H9 (cell line): Measurements from ENCODE around the gene ADAMTSL3. TPM values are rescaled to one million over a fixed set of nuclear protein-coding genes. Genes with fewer than 3 reads are reported as not detected.

Experiments
- DNase-seq: peaks from one replicate; pipeline ENCODE4 v3.0.0-alpha.2; 2017
- H2AFZ ChIP-seq: one replicate; pipeline ENCODE4 v1.6.1; 2013; ENCODE audit warnings: mild to moderate bottlenecking, low read length, control low read depth, moderate library complexity
- H2AK5ac ChIP-seq: 2 replicates; pipeline ENCODE4 v1.6.1; 2013; ENCODE audit warnings: low read length, control low read depth, mixed read lengths; ENCODE audit not compliant: insufficient read length
- H2BK120ac ChIP-seq: one replicate; pipeline ENCODE4 v1.6.1; 2013; ENCODE audit warnings: low read depth, mild to moderate bottlenecking, low read length, control low read depth, inconsistent platforms; ENCODE audit not compliant: poor library complexity, severe bottlenecking
- H2BK12ac ChIP-seq: 2 replicates; pipeline ENCODE4 v1.6.1; 2013; ENCODE audit warnings: low read length, control low read depth, mixed read lengths, low read depth; ENCODE audit not compliant: insufficient read length
- H2BK15ac ChIP-seq: 2 replicates; pipeline ENCODE4 v1.6.1; 2013; ENCODE audit warnings: low read depth, low read length, control low read depth
- H2BK20ac ChIP-seq: one replicate; pipeline ENCODE4 v1.6.1; 2013; ENCODE audit warnings: low read depth, mild to moderate bottlenecking, low read length, control low read depth, inconsistent platforms; ENCODE audit not compliant: poor library complexity, severe bottlenecking
- H2BK5ac ChIP-seq: 2 replicates; pipeline ENCODE4 v1.6.1; 2013; ENCODE audit warnings: low read length, control low read depth, mixed read lengths; ENCODE audit not compliant: insufficient read length
- H3K14ac ChIP-seq: 2 replicates; pipeline ENCODE4 v1.6.1; 2013; ENCODE audit warnings: low read length, control low read depth; ENCODE audit not compliant: insufficient read depth
- H3K18ac ChIP-seq: 2 replicates; pipeline ENCODE4 v1.6.1; 2013; ENCODE audit warnings: low read depth, mild to moderate bottlenecking, mixed read lengths, low read length, control low read depth; ENCODE audit not compliant: insufficient read length
- H3K23ac ChIP-seq: 2 replicates; pipeline ENCODE4 v1.6.1; 2013; ENCODE audit warnings: low read length, control low read depth, mixed read lengths, low read depth; ENCODE audit not compliant: insufficient read length
- H3K23me2 ChIP-seq: 2 replicates; pipeline ENCODE4 v1.6.1; 2013; ENCODE audit warnings: low read depth, mild to moderate bottlenecking, mixed read lengths, low read length, control low read depth; ENCODE audit not compliant: insufficient read length, poor library complexity, severe bottlenecking
- H3K27ac ChIP-seq: 2 replicates; pipeline ENCODE4 v1.5.1; 2013; ENCODE audit warnings: low read length, control low read depth, mixed read lengths, low read depth; ENCODE audit not compliant: insufficient read length
- H3K27me3 ChIP-seq: 2 replicates; pipeline ENCODE4 v1.6.1; 2013; ENCODE audit warnings: low read length, control low read depth, inconsistent platforms; ENCODE audit not compliant: insufficient read depth
- H3K4ac ChIP-seq: 2 replicates; pipeline ENCODE4 v1.6.1; 2013; ENCODE audit warnings: low read depth, mild to moderate bottlenecking, control low read depth, inconsistent platforms, low read length, moderate library complexity
- H3K4me1 ChIP-seq: 2 replicates; pipeline ENCODE4 v1.6.1; 2013; ENCODE audit warnings: low read length, control low read depth, inconsistent platforms; ENCODE audit not compliant: insufficient read depth
- H3K4me2 ChIP-seq: 2 replicates; pipeline ENCODE4 v1.6.1; 2013; ENCODE audit warnings: low read length, control low read depth, mixed read lengths; ENCODE audit not compliant: insufficient read length, insufficient read depth
- H3K56ac ChIP-seq: 2 replicates; pipeline ENCODE4 v1.6.1; 2013; ENCODE audit warnings: low read depth, mild to moderate bottlenecking, mixed read lengths, low read length, control low read depth; ENCODE audit not compliant: insufficient read length
- H3K79me1 ChIP-seq: 2 replicates; pipeline ENCODE4 v1.6.1; 2013; ENCODE audit warnings: low read depth, mild to moderate bottlenecking, moderate library complexity, low read length, control low read depth, inconsistent platforms; ENCODE audit not compliant: insufficient read depth, poor library complexity, severe bottlenecking
- H3K79me2 ChIP-seq: 2 replicates; pipeline ENCODE4 v1.6.1; 2013; ENCODE audit warnings: low read length, control low read depth, inconsistent platforms; ENCODE audit not compliant: insufficient read depth
- H3K9ac ChIP-seq: 2 replicates; pipeline ENCODE4 v1.6.1; 2013; ENCODE audit warnings: low read length, control low read depth, mixed read lengths; ENCODE audit not compliant: insufficient read length; ENCODE audit errors: extremely low read depth
- H3K9me3 ChIP-seq: one replicate; pipeline ENCODE4 v1.6.1; 2013; ENCODE audit warnings: low read depth, low read length, inconsistent platforms; ENCODE audit not compliant: control insufficient read depth
- H3T11ph ChIP-seq: one replicate; pipeline ENCODE4 v1.6.1; 2013; ENCODE audit warnings: mild to moderate bottlenecking, low read length, control low read depth, inconsistent platforms
- H4K20me1 ChIP-seq: one replicate; pipeline ENCODE4 v1.6.1; 2013; ENCODE audit not compliant: control insufficient read depth, insufficient read length, insufficient read depth
- H4K5ac ChIP-seq: 2 replicates; pipeline ENCODE4 v1.6.1; 2013; ENCODE audit warnings: low read depth, mild to moderate bottlenecking, mixed read lengths, low read length, control low read depth; ENCODE audit not compliant: insufficient read length
- H4K8ac ChIP-seq: replicated peaks from 2 replicates; pipeline ENCODE4 v1.6.1; 2013; ENCODE audit warnings: low read length, control low read depth, mixed read lengths, low read depth; ENCODE audit not compliant: insufficient read length
- H4K91ac ChIP-seq: 2 replicates; pipeline ENCODE4 v1.6.1; 2013; ENCODE audit warnings: low read depth, mild to moderate bottlenecking, moderate library complexity, mixed read lengths, low read length, control low read depth; ENCODE audit not compliant: insufficient read length
- H3K27ac Mint-ChIP-seq, 3 experiments: 2 replicates in 2 of 3; 3 replicates in 1 of 3; pipeline ENCODE4 v1.8.0; 2020 to 2021; ENCODE audit warnings: mixed read lengths in 3 of 3, mild to moderate bottlenecking in 1 of 3, moderate library complexity in 1 of 3
- H3K27me3 Mint-ChIP-seq: 2 replicates; pipeline ENCODE4 v1.8.0; 2021; ENCODE audit warnings: low read depth, mild to moderate bottlenecking, moderate library complexity, mixed read lengths
- H3K36me3 Mint-ChIP-seq, 3 experiments: 2 replicates in 2 of 3; 3 replicates in 1 of 3; pipeline ENCODE4 v1.8.0; 2020 to 2021; ENCODE audit warnings: low read depth in 3 of 3, mixed read lengths in 3 of 3; ENCODE audit not compliant: insufficient read depth in 1 of 3
- H3K4me1 Mint-ChIP-seq, 2 experiments: 2 replicates each; pipeline ENCODE4 v1.8.0; 2020; ENCODE audit warnings: mixed read lengths in 2 of 2
- H3K4me3 Mint-ChIP-seq, 2 experiments: 2 replicates in 1 of 2; 3 replicates in 1 of 2; pipeline ENCODE4 v1.8.0; 2020 to 2021; ENCODE audit warnings: mild to moderate bottlenecking in 2 of 2, mixed read lengths in 2 of 2, moderate library complexity in 1 of 2
- H3K9me3 Mint-ChIP-seq, 2 experiments: 2 replicates in 1 of 2; 3 replicates in 1 of 2; pipeline ENCODE4 v1.8.0; 2020; ENCODE audit warnings: mild to moderate bottlenecking in 2 of 2, mixed read lengths in 2 of 2, moderate library complexity in 1 of 2
- WGBS: extraction: QIAGEN DNeasy Blood & Tissue Kit; methylation state at CpG from one replicate; pipeline ENCODE4 v1.1.7; 2013; ENCODE audit warnings: missing lambda C conversion rate, low lambda C conversion rate, mixed read lengths; ENCODE audit not compliant: insufficient read length; ENCODE audit errors: extremely low coverage; 5-methylcytosine and 5-hydroxymethylcytosine counted together
- total RNA-seq: library from RNA; stranded (reverse); gene quantifications from 2 replicates; pipeline ENCODE4 v1.2.1, GENCODE V29; 2021
- TF ChIP-seq, protein P1 (sequence below): fragments of 200-600 bp; sonication (generic); conservative IDR thresholded peaks from 3 replicates; pipeline ENCODE4 v1.8.0; 2021; ENCODE audit warnings: antibody characterized with exemption, mild to moderate bottlenecking

Gene ADAMTSL3
- total RNA-seq, 1 experiment from 2014 or later = 0.39 TPM

GRCh38 chr15:83721981-83722380 is 68.1 kb downstream of the ADAMTSL3 start:
- Mint-ChIP-seq H3K36me3 (no peaks in the 10 kb centered on the region), H3K9me3 (no peaks in the 10 kb centered on the region)
- no peaks in the 10 kb centered on the region for H3K79me1 ChIP-seq

More at GRCh38 chr15:83721981-83722380, 68.1 kb downstream of the ADAMTSL3 start:
- Mint-ChIP-seq H3K4me3 (no peak overlapping the region), H3K4me1 (no peaks in the 10 kb centered on the region), H3K27ac (no peak overlapping the region), H3K27me3 (no peaks in the 10 kb centered on the region)
- no peak overlapping the region for H2AFZ ChIP-seq
- no peak overlapping the region for H3K14ac ChIP-seq
- no peak overlapping the region for H2BK5ac ChIP-seq
- no peak overlapping the region for H3K27ac ChIP-seq
- H3K23me2 ChIP-seq = no peaks in the 10 kb centered on the region
- no peak overlapping the region for H2BK15ac ChIP-seq
- H2AK5ac ChIP-seq = no peak overlapping the region
- H3K18ac ChIP-seq = no peak overlapping the region
- H3K9me3 ChIP-seq = no peaks in the 10 kb centered on the region
- no peaks in the 10 kb centered on the region for H3K27me3 ChIP-seq
- no peaks in the 10 kb centered on the region for H3K79me2 ChIP-seq
- no peak overlapping the region for H3K4me2 ChIP-seq
- H2BK120ac ChIP-seq = no peak overlapping the region
- no peak overlapping the region for H4K91ac ChIP-seq
- H3K4me1 ChIP-seq = no peaks in the 10 kb centered on the region
- DNase-seq = no peak
- no peaks in the 10 kb centered on the region for H4K20me1 ChIP-seq
- no peak overlapping the region for H3K23ac ChIP-seq
- no peak overlapping the region for H2BK20ac ChIP-seq
- TF ChIP-seq, protein P1, sequence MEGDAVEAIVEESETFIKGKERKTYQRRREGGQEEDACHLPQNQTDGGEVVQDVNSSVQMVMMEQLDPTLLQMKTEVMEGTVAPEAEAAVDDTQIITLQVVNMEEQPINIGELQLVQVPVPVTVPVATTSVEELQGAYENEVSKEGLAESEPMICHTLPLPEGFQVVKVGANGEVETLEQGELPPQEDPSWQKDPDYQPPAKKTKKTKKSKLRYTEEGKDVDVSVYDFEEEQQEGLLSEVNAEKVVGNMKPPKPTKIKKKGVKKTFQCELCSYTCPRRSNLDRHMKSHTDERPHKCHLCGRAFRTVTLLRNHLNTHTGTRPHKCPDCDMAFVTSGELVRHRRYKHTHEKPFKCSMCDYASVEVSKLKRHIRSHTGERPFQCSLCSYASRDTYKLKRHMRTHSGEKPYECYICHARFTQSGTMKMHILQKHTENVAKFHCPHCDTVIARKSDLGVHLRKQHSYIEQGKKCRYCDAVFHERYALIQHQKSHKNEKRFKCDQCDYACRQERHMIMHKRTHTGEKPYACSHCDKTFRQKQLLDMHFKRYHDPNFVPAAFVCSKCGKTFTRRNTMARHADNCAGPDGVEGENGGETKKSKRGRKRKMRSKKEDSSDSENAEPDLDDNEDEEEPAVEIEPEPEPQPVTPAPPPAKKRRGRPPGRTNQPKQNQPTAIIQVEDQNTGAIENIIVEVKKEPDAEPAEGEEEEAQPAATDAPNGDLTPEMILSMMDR = no peak
- no peak overlapping the region for H4K5ac ChIP-seq
- H3K56ac ChIP-seq = no peak overlapping the region
- WGBS = no CpG with 5 or more reads among the region's 3 CpGs
- H4K8ac ChIP-seq = no peak overlapping the region
- H3T11ph ChIP-seq = no peak overlapping the region
- H3K9ac ChIP-seq = no peak overlapping the region
- no peak overlapping the region for H3K4ac ChIP-seq
- H2BK12ac ChIP-seq = no peak overlapping the region
